Measurements from ENCODE around the gene TNS3. TPM values are rescaled to one million over a fixed set of nuclear protein-coding genes. Genes with fewer than 3 reads are reported as not detected.

TNS3 gene
- total RNA-seq, 1 donor from 2014 or later, result 4.6 TPM

DNA sequence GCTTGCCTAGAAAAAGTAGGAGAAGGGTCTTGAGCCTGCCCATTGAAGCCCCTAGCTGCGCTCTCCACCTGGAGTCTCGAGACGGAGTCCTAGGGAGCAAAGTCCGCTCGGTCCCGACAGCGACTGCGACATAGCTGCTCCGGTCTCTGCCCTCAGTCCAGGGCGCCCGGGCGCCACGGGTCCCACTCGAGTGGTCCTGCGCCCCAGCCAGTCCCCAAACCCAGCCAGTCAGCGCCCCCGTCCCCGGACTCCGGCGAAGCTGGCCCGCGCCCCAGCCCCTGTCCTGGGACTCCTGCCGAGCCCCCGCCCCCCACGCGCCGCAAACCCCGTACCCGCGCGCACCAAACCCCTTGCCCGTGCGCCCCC, 490 bp downstream of the TNS3 start:
- no peak for ATAC-seq

GRCh38 chr7:47580811-47581331, 1.0 kb downstream of the TNS3 start:
- no peak for ATAC-seq

- no peak for ATAC-seq
These were observed 1.7 kb downstream of the TNS3 start for GRCh38 chr7:47580175-47580706.

- no peak for ATAC-seq
These were observed 2.5 kb downstream of the TNS3 start for GRCh38 chr7:47579458-47579857.

GRCh38 chr7:47578579-47579270, 3.2 kb downstream of the TNS3 start:
- ATAC-seq, result no peak

DNA sequence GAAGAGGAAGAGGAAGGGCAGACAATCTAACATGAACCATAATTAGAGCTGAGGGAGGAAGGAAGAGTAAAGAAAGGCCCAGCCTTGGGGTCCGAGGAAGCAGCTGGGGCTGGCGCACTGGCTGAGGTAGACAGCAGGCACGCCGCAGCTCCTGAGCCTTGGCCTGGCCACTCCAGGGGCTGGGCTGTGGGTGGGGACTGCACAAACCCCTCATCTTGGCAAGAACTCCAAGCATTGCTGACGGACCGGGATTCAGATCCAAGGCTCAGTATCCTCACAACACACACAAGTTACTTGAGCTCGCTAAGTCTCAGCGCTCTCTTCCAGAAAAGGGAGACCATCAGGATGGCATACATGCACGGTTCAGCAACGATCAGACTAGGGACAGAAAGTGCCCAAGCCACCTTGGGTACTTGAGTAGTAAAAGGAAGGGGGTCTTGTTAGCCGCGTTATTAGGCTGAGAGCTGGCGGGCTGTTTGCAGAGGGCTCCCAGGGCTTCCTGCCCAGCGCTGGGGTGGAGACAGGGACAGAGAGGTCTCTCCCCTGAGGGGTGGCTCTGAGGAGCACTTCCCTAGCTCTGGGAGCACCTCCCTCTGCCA, 4.5 kb downstream of the TNS3 start:
- no peak for ATAC-seq

DNA sequence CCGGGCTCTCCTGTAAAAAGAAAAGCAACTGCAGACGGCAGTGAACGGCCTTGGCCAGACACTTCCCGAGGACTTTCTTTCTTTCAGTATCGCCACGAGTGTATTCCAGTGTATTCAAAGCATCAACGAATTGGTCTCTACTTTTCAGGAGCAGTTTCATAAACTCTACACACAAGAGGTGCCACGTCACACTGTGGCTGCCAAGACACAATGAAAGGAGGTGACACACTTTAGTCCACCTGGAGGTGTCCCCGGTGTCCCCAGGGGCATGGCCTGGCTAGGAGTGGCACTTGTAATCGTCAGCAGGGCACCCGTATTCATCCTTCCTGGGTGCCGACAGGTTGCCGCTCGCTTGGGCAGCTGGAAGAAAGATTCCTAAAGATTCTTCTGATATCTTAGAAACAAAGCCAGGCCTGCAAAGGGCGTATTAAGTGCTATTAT, 5.0 kb downstream of the TNS3 start:
- ATAC-seq, result no peak

GRCh38 chr7:47576031-47576865, 5.7 kb downstream of the TNS3 start:
- peak; percentile 14 for ATAC-seq

GRCh38 chr7:47574482-47575329, 7.2 kb downstream of the TNS3 start:
- no peak for ATAC-seq

- ATAC-seq, result no peak
These were observed 8.0 kb downstream of the TNS3 start for GRCh38 chr7:47573758-47574481.

- ATAC-seq, result no peak
These were observed 8.8 kb downstream of the TNS3 start for GRCh38 chr7:47572939-47573757.

DNA sequence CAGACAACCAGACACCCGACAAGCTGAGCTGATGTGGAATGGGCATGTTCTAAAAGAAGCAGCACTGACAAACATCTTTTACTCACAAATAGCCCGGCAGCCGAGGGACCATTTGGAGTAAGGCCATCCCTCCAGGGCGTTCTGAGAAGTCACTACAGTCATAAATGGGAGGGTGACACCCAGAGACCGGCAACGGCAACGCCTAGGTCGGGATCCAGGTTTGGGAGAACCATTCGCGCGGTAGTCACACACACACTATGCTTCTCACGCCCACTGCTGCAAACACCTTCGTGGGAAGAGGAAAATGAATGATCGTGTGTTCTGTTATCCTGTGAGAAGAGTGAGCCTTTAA, 9.8 kb downstream of the TNS3 start:
- ATAC-seq, result peak; percentile 7

GRCh38 chr7:47571331-47572093, 10.4 kb downstream of the TNS3 start:
- peak; percentile 41 for ATAC-seq

DNA sequence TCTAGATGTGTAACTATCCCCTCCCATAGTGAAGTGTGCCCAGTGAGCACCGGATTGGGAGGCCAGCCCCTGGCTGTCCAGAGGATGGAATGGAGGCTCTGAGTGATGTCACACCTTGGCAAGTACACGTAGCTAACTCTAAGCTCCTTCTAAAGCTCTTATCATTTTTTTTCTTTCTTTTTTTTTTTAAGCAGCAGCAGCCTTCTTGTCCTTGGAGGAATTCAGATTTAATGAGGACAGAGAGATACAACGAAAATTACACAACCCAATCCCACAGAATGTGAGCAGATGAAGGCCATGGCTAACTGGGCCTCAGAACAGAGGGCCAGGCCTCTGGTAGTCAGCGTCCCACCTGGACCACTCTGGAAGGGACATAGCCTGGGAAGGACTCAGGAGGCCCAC, 11.3 kb downstream of the TNS3 start:
- ATAC-seq, result no peak

- no peak for ATAC-seq
These were observed 13.4 kb downstream of the TNS3 start for GRCh38 chr7:47568547-47568946.

- no peak for ATAC-seq
These were observed 13.9 kb downstream of the TNS3 start for GRCh38 chr7:47568056-47568455.

- ATAC-seq, result no peak
These were observed 16.2 kb downstream of the TNS3 start for GRCh38 chr7:47565640-47566250.

- ATAC-seq, result no peak
These were observed 18.4 kb downstream of the TNS3 start for GRCh38 chr7:47563521-47563920.

GRCh38 chr7:47561715-47562446, 20.0 kb downstream of the TNS3 start:
- ATAC-seq, result no peak

Measured in esophagus mucosa (tissue), 1 donor.